Activated T-helper 9 cell treated with anti-CD3 and anti-CD28 coated beads, Interleukin-2, amount 50 U/mL, for 16 hours (primary cell): ENCODE data around the gene AFP.
"Not testable (repeated sequence)": the region's sequence is repeated elsewhere in the genome, so short reads cannot be mapped to it uniquely, and the experiment has no call there.

Source experiments
- DNase-seq: peaks from one replicate; pipeline ENCODE4 v3.0.0-alpha.2; 2020; ENCODE audit warnings: low read depth

The AFP gene

DNA sequence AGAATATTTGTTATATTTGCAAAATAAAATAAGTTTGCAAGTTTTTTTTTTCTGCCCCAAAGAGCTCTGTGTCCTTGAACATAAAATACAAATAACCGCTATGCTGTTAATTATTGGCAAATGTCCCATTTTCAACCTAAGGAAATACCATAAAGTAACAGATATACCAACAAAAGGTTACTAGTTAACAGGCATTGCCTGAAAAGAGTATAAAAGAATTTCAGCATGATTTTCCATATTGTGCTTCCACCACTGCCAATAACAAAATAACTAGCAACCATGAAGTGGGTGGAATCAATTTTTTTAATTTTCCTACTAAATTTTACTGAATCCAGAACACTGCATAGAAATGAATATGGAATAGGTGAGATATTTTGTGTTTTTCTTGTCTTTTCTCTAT is at the start of gene AFP:
Gene AFP, plus strand, starts transcription at position 238 of the 400 bp plus-strand sequence. Its CDS starts 42 bp downstream, at position 280.
- DNase-seq = no peak

- DNase-seq = no peak
Observed at GRCh38 chr4:73387552-73387951, 48.5 kb upstream of the AFP start.

DNA sequence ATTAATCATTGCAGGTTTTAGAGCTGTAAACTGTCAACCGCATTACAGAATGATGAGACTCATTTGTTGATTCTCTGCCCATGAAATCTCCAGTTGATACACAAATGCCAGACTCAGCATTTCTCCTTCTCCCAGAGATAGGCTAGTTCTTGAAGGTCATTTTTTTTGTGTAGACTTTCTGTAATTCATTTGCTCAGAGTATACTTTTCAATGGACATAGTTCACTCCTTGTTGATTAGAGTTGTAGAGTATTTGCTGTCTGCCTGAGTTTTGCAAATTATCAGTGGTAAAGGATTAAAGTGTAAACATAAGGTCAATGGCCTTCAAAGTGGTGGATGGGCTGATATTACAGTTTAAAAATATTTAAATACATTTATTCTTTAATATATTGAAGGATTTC is 47.1 kb upstream of the AFP start:
- DNase-seq = no peak

DNA sequence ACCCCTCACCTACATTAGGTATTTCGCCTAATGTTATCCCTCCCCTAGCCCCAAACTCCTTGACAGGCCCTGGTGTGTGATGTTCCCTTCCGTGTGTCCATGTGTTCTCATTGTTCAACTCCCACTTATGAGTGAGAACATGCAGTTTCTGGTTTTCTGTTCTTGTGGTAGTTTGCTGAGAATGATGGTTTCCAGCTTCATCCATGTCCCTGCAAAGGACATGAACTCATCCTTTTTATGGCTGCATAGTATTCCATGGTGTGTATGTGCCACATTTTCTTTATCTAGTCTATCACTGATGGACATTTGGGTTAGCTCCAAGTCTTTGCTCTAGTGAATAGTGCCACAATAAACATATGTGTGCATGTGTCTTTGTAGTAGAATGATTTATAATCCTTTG is 46.4 kb upstream of the AFP start:
- not testable (repeated sequence) for DNase-seq

DNA sequence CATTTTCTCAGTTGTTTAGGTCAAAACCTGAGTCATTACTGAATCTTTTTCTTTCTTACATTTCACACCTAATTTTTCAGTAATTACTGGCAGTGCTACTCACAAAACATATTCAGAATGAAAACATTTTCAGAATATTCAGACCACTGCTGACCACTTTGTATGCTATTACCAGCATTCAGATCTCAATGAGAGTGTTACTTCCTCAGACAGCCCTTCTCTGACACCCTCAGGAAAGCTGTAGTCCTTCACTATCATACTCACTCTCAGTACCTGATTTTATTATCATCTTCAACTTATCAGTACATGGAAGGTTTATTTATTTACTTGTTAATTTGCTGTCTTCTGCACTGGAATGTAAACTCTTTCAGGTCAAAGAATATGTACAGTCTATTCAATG is 44.2 kb upstream of the AFP start:
- DNase-seq = no peak

GRCh38 chr4:73392936-73393335 is 43.1 kb upstream of the AFP start:
- no peak for DNase-seq

DNA sequence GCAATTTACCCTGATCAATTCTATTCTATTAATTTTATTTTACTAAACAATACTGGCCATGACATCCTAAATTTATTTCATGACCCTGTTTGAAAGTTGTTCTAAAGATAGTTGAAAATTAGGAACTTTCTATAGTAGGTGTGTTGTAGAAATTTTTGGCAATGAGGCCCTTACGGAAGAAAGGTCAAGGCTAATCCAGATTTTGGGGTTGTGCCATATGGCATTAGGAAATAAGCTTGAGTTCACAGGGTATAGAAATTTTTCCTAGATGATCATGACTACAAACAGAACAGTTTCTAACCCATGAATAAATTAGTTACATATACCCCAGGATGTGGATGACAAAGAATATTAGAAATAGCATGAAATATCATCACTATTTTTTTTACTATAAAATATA is 39.7 kb upstream of the AFP start:
- no peak for DNase-seq

- no peak for DNase-seq
Observed at GRCh38 chr4:73396993-73397972, 38.7 kb upstream of the AFP start.

DNA sequence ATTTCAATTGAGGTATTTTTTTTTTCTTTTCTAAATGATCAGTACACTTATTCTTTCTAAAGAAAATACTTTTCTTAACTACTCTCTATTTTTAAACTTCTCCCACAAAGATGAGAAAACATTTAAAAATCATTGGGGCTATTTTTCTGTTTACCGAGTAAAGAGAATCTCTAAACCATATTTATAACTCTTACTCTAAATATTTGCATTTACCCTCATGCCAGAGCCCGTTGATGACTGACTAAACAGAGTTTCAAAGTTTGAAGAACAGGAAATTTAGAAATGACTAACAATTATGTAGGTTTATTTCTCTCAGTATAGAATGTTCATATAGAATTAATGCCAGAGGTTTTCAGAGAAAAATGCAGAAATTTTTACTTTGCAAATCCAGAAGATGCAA is 34.6 kb upstream of the AFP start:
- no peak for DNase-seq

- no peak for DNase-seq
Observed at GRCh38 chr4:73404042-73404441, 32.0 kb upstream of the AFP start, which contains the start of gene ALB. Gene ALB (plus strand): TSS chr4:73404287. CDS start chr4:73404328, 41 bp downstream.

DNA sequence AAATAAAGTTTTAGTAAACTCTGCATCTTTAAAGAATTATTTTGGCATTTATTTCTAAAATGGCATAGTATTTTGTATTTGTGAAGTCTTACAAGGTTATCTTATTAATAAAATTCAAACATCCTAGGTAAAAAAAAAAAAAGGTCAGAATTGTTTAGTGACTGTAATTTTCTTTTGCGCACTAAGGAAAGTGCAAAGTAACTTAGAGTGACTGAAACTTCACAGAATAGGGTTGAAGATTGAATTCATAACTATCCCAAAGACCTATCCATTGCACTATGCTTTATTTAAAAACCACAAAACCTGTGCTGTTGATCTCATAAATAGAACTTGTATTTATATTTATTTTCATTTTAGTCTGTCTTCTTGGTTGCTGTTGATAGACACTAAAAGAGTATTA is 31.6 kb upstream of the AFP start:
- no peak for DNase-seq

DNA sequence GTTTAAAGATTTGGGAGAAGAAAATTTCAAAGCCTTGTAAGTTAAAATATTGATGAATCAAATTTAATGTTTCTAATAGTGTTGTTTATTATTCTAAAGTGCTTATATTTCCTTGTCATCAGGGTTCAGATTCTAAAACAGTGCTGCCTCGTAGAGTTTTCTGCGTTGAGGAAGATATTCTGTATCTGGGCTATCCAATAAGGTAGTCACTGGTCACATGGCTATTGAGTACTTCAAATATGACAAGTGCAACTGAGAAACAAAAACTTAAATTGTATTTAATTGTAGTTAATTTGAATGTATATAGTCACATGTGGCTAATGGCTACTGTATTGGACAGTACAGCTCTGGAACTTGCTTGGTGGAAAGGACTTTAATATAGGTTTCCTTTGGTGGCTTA is 30.9 kb upstream of the AFP start:
- DNase-seq = no peak

- DNase-seq = no peak
Observed at GRCh38 chr4:73406548-73406875, 29.5 kb upstream of the AFP start.

- no peak for DNase-seq
Observed at GRCh38 chr4:73407227-73407673, 28.8 kb upstream of the AFP start.

- DNase-seq = no peak
Observed at GRCh38 chr4:73408181-73408867, 27.7 kb upstream of the AFP start.

GRCh38 chr4:73409012-73409862 is 26.8 kb upstream of the AFP start:
- DNase-seq = no peak

GRCh38 chr4:73409978-73410548 is 26.0 kb upstream of the AFP start:
- no peak for DNase-seq

DNA sequence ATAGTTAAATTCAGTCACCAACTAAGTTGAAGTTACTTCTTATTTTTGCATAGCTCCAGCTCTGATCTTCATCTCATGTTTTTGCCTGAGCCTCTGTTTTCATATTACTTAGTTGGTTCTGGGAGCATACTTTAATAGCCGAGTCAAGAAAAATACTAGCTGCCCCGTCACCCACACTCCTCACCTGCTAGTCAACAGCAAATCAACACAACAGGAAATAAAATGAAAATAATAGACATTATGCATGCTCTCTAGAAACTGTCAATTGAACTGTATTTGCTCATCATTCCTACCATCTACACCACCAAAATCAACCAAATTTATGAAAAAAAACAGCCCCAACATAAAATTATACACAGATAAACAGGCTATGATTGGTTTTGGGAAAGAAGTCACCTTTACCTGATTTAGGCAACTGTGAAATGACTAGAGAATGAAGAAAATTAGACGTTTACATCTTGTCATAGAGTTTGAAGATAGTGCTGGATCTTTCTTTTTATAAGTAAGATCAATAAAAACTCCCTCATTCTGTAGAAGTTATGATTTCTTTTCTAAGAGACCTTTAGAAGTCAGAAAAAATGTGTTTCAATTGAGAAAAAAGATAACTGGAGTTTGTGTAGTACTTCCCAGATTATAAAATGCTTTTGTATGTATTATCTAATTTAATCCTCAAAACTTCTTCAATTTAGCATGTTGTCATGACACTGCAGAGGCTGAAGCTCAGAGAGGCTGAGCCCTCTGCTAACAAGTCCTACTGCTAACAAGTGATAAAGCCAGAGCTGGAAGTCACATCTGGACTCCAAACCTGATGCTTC is 24.9 kb upstream of the AFP start:
- DNase-seq = no peak

GRCh38 chr4:73411731-73412414 is 24.1 kb upstream of the AFP start:
- DNase-seq = no peak

GRCh38 chr4:73413294-73413755 is 22.7 kb upstream of the AFP start:
- no peak for DNase-seq
